Stimulated activated CD4-positive, alpha-beta T cell treated with anti-CD3 and anti-CD28 coated beads, Interleukin-2, amount 100 ng/mL, for 4 hours (primary cell): ENCODE measurements around the gene MMP25.
"Not testable (repeated sequence)": the region's sequence is repeated elsewhere in the genome, so short reads cannot be mapped to it uniquely, and the experiment has no call there.

ENCODE experiments used
- DNase-seq: peaks from one replicate; pipeline ENCODE4 v3.0.0-alpha.2; 2020; ENCODE audit warnings: low read depth

Gene MMP25

DNA sequence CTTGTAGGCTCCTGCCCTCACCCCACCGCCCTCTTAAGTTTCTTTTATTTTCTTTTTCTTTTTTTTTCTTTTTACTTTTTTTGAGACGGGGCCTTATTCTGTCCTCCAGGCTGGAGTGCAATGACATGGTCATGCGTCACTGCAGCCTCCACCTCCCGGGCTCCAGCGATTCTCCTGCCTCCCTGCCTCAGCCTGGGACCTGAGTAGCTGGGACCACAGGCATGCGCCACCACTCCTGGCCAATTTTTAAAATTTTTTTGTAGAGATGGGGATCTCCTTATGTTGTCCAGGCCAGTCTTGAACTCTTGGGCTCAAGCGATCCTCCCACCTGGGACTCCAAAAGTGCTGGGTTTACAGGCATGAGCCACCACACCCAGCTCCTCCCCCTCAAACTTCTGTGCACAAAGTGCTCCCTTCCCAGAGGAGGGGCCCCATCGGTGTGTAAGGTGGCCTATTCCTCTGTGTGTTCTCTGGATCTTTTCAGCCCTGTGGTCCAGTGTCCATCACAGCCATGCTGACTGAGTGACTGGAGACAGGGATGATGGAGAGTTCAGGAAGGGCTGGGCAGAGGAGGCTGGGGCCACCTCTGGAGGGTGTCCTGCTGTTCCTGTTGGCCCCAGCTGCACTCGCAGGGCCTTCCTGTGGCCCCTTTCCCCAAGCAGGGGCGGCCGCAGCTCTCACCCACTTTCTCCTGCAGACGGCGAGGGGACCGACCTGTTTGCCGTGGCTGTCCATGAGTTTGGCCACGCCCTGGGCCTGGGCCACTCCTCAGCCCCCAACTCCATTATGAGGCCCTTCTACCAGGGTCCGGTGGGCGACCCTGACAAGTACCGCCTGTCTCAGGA is 10.2 kb downstream of the MMP25 start:
- DNase-seq = no peak

DNA sequence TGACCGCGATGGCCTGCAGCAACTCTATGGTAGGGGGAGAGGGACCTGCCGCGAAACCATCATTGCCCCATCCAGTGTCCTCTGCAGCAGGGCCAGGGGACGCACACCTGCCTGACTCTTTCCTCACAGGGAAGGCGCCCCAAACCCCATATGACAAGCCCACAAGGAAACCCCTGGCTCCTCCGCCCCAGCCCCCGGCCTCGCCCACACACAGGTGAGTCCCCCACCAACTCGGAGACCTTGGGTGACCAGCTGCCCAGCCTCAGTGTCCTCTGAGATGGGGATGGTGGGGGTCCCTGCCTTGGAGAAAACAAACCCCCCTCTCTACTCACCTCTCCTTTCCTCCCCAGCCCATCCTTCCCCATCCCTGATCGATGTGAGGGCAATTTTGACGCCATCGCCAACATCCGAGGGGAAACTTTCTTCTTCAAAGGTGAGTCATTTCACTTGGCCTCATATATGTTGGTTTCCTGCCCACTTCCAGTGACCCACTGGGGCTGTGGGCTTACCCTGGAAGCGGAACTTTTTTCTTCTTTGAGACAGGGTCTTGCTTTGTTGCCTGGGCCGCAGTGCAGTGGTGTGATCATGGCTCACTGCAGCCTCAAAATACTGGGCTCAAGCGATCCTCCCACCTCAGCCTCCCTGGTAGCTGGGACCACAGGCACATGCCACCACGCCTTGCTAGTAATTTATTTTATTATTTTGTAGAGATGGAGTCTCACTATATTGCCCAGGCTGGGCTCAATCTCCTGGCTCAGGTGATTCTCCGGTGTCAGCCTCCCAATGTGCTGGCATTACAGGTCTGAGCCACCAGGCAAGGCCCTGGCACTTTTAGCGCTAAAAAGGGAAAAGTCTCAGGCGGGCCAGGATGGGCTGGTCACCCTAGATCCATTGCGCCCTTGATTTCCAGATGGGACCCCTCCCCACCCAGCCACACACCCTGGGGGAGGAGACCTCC is 11.1 kb downstream of the MMP25 start:
- DNase-seq = no peak

DNA sequence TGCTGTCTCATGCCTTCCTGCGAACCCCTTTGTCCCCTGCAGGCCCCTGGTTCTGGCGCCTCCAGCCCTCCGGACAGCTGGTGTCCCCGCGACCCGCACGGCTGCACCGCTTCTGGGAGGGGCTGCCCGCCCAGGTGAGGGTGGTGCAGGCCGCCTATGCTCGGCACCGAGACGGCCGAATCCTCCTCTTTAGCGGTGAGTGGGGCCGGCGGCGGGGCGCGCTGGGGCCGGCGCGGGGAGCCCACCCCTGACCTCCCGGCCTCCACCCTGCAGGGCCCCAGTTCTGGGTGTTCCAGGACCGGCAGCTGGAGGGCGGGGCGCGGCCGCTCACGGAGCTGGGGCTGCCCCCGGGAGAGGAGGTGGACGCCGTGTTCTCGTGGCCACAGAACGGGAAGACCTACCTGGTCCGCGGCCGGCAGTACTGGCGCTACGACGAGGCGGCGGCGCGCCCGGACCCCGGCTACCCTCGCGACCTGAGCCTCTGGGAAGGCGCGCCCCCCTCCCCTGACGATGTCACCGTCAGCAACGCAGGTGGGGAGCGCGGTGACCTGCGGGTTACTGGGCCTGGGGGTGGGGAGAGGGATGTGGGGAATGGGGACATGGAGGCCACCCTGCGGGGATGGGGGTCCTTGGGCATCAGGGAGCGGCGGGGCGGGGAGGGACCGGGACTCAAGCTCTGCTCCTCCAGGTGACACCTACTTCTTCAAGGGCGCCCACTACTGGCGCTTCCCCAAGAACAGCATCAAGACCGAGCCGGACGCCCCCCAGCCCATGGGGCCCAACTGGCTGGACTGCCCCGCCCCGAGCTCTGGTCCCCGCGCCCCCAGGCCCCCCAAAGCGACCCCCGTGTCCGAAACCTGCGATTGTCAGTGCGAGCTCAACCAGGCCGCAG is 12.0 kb downstream of the MMP25 start:
- no peak for DNase-seq

DNA sequence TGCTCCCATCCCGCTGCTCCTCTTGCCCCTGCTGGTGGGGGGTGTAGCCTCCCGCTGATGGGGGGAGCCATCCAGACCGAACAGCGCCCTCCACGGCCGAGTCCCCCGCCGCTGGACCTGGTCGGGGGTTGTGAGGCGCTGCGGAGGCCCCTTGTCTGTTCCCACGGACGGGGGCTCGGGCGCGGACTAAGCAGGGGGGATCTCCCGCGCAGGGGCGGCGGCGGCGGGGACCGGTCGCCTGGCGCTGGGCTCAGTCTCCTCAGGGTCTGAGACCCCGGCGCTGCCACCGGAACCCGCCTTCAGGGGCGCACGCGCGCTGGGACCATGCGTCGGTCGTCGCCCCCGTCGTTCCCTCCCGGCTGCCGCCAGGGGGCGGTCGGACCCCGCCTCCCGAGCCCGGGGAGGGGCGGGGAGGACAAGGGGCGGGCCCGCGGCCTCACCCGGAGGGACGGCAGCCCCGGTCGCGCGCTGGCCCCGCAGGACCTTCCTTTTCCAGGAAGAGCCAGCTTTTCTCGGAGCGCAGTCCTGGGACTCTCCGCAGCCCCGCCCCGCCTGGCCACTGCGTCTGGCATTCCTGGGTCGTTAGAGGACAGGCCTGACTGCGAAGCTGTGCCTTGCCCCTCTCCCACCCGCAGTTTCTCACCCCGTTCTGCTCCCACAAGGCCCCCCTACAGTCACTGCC is 12.8 kb downstream of the MMP25 start:
- DNase-seq = peak; percentile 84

DNA sequence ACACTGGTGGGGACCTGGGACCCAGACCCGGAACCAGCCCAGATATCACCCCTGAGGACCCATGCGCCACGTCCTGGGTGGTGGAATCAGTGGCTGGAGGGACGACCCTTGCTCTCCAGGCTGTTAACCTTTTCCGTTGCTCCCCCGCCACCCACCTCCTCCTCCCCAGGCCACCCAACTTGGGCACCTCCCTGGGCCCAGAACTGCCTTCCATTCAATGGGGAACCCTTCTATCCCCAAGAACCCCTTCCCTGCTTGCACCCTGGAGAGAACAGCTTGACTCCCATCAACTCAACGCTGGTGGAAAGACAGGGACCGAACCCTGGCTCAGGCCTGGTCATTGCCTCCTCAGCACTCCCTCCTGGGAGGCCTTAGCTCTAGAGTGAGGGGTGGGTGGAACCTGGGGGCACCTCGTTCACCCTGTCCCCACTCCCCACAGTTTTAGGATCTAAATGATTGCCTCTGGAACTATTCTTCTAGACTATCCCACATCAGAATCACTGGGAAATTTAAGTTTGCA is 13.4 kb downstream of the MMP25 start:
- no peak for DNase-seq

DNA sequence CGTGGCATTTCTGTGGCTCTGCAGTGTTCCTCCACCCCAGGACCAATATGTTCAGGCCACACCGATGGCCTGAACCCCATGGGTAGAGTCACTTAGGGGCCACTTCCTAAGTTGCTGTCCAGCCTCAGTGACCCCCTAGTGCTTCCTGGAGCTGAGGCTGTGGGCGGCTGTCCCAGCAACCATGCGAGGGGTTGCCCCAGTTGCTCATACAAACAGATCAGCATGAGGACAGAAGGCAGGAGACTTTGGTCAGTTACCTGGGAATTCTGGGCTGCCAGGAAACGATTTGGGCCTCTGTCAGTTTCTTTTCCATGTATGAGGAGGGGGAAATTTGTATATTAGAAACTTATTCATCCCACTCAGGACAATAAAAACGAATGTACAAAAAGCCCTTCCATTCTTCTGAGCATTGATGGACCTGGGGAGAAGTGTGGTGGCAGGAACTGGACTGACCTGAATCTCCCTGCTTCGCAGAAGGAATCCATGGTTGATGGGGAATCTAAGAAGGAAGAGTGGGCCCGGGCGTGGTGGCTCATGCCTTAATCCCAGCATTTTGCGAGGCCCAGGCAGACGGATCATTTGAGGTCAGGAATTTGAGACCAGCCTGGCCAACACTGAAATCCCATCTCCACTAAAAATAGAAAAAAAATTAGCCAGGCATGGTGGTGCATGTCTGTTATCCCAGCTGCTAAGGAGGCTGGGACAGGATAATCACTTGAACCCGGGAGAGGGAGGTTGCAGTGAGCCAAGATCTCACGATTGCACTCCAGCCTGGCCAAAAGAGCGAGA is 14.2 kb downstream of the MMP25 start:
- no peak for DNase-seq

DNA sequence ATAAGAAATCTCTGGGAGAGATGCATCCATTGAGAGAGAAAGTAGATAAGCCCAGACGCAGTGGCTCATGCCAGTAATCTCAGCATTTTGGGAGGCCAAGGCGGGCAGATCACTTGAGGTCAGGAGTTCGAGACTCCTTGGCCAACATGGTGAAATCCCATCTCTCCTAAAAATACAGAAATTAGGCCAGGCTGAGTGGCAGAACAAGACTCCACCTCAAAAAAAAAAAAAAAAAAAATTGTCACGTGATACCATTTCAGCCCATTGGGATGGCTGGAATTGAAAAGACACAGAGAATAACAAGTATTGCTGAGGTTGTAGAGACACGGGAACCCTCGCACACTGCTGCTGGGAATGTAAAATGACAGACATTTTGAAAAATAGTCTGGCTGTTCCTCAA is 16.2 kb downstream of the MMP25 start:
- DNase-seq = no peak

DNA sequence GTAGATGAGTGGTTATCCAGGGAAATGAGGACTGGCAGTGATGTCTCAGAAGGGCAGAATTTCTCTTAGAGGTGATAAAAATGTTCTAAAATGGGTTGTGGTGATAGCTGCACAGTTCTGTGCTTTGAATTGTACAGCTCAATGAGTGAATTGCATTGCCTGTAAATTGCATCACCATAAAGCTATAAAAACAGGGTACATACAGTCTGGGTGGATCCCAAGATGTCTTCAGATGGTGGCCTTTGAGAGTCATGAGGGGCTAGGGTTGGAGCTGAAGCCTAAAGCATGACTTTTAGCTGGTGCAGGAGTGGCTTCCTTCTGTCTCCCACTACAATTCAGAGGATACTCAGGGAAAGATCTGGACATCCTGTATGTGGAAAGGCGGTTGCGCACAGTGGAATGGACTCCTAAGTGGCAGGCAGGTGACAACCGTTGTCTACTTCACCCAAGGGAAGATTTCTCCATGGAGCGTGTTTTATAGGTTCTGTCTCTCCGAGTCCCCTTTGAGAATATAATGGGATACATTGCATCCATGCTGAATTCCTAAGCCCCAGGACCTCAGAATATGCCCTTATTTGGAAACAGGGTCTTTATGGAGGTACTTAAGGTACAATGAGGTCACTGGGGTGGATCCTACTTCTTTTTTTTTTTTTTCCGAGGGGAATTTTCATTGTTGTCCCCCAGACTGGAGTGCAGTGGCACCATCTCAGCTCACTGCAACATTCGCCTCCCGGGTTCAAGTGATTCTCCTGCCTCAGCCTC is 17.4 kb downstream of the MMP25 start:
- DNase-seq = no peak

DNA sequence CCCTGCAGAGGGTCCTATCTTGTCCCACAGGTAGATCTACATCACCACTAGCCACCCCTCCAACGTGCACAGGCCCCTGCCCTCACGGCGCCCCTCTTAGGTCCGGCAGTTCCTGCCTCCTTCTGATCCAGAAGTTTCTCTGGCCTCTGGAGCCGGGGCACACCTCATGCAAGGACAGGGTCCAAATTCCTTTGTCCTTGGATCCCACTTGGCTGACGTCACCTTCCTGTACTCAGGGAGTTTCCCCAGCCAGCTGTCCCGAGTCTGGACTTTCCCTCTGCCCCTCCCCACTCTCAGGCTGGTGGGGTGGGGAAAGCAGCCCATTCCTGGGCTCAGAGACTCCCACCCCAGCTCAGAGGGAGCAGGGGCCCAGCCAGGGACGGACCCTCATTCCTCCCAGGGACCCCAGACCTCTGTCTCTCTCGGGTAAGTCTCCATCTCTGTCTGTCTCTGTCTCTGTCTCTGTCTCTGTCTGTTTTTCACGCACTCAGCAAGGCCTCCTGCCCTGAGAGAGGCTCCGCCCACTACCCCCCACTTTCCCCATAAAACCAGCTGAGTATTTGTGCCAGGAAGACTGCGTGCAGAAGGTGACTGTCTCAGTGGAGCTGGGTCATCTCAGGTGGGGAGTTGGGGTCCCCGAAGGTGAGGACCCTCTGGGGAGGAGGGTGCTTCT is 18.8 kb downstream of the MMP25 start, which contains the start of gene IL32:
IL32 (plus strand) TSS at position 572 of the 673 bp plus-strand sequence. CDS start 172 bp downstream, outside the sequence.
- peak; percentile 60 for DNase-seq

DNA sequence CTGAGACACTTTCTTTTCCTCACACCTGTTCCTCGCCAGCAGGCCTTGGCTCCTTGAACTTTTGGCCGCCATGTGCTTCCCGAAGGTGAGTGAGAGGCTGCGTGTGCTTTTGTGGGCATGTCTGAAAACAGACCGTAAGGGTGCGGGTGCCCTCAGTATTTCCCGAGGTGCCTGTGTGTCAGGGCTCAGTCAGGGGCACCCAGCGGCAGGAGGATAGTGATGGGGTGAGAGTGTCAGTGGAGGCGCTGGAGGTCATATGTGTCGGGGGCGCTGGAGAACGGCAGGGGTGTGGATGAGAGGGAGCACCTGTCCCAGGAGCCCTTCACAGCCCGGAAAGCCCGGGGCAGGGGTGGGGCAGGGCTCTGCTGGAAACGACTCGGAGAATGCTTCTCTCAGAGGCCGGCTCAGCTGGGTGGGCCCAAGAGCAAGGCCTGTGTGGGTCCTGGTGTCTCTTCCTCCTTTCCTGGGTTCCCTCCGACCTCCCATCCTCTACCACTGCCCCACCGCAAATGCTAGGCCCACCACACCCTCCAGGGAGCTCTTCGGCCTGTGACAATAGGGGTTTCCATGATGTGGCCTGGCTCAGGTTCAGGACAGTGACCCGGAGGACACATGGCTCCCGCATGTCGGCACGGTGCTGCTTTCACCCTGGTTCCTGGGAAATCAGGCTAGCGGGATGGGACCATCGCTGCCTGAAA is 19.5 kb downstream of the MMP25 start:
- DNase-seq = no peak

DNA sequence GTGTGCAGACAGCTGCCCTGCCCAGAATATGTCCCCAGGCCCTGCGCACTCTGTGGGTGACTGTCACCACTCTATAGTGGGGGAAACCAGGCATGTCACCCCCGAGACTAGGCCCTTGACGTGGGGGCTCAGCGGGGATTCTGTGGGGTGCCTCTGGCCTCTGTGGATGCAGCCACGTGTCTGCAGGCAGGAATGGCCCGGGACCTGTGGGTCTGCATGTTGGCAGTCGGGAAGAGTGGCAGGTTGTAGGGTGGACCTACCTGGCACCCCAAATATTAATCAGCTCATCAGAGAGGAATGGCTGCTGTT is 20.0 kb downstream of the MMP25 start:
- DNase-seq = no peak

DNA sequence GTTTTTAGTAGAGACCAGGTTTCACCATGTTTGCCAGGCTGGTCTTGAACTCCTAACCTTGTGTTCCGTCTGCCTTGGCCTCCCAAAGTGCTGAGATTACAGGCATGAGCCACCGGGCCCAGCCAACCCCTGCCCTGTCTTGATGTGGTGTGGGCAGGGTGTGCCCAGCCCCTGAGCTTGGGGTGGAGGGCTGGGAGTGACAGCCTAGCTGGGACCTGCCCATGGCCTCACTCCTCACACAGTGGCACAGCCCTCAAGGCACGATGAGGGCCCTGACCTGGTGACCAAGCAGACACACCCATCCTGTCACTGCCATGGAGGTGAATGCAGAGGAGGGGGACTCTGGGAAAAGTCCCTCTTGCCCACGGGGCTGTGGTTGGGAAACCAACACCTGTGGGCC is 22.1 kb downstream of the MMP25 start:
- DNase-seq = no peak

DNA sequence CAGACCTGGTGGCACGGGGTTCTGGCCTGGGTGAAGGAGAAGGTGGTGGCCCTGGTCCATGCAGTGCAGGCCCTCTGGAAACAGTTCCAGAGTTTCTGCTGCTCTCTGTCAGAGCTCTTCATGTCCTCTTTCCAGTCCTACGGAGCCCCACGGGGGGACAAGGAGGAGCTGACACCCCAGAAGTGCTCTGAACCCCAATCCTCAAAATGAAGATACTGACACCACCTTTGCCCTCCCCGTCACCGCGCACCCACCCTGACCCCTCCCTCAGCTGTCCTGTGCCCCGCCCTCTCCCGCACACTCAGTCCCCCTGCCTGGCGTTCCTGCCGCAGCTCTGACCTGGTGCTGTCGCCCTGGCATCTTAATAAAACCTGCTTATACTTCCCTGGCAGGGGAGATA is 22.8 kb downstream of the MMP25 start:
- DNase-seq = not testable (repeated sequence)

DNA sequence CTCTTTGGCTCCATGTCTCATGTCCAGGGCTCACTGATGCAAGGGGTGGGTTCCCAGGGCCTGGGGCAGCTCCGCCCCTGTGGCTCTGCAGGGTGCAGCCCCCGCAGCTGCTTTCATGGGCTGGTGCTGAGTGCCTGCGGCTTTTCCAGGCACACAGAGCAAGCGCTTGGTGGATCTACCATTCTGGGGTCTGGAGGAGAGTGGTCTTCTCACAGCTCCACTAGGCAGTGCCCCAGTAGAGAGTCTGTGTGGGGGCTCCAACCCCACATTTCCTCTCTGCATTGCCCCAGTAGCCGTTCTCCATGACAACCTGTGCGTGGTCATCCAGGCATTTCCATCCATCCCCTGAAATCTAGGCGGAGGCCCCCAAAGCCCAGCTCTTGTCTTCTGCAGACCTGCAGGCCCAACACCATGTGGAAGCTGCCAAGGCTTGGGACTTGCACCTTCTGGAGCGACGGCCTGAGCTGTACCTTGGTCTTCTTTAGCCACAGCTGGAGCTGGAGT is 24.3 kb downstream of the MMP25 start:
- no peak for DNase-seq

DNA sequence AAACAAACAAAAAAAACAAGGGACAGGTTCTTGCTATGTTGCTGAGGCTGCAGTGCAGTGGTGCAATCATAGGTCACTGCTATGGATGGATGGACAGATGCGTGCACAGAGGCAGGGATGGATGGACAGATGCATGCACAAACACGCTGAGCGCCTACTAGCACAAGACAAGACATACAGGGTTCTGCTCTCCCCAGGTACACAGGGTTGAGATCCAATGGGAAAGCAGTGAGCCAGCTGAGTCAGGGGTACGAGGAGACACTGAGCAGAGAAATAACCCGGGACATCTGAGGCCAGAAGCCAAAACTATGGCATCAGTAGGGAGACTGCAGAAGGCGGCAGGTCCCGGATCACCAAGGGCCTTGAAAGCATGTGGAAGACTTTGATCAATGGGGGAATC is 25.3 kb downstream of the MMP25 start:
- no peak for DNase-seq

DNA sequence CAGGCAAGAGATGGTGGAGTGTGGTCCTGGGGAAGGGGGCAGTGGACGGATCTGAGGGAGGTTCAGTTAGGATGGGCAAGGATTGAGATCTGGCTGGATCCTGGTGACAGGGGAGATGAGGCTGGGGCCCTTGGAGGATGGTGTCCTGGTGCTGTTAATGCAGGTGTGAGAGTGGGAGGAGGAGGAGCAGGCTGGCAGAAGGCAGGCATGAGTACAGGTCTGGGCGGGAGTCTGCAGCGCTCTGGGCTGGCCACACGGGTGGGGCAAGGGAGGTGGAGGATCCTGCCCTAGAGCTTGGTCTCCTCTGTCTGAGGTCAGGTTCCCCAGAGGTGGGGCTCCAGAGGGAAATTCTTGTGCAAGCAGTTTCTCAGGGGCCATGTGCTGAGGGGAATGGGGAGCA is 25.8 kb downstream of the MMP25 start:
- DNase-seq = not testable (repeated sequence)

DNA sequence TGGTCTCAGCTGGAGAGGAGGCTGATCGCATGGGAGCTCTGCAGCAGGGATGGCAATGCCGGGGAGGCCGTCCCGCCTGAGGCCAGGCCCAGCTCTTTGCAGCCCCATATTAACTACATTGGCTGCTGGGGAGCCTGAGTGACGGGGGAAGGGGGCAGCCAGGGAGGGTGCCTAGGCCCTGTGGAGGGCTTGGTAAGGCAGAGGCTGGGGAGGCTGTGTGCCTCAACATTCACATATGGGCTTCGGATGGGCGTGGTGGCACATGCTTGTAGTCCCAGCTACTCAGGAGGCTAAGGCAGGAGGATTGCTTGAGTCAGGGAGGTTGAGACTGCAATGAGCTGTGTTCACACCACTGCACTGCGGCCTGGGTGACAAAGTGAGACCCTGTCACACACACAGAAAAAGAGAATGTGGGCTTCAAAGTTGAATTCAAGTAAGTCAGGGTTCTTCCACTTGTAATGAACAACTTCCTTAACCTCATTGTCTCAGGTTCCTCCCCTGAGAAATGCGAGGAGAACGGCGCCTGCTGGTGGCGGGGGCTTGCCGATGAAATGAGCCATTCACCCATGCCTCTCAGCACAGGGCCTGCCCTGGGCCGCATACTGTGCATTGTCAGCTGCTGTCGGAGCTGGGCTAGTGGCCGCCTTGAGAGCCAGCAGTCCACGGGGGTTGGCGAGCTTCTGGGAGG is 26.4 kb downstream of the MMP25 start:
- DNase-seq = not testable (repeated sequence)

DNA sequence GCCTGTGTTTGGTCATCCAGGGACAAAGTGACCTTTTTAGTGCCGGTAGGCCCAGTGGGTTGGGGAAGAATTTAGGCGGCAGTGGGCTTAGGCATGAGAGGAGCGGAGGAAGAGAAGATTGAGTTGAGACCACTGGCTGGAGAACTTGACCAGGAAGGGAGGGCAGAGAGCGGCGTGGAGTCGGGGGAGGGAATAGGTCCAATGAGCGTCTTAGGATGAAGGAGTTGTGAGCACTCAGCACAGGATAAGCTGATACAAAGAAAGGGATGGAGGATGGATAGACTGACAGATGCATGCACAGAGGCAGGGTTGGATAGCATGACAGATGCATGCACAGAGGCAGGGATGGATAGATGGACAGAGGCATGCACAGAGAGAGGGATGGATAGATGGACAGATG is 27.1 kb downstream of the MMP25 start:
- DNase-seq = no peak
